T-helper 17 cell (primary cell): Measurements from ENCODE around the gene GPC6. TPM values are rescaled to one million over a fixed set of nuclear protein-coding genes. Genes with fewer than 3 reads are reported as not detected.
"Not testable (repeated sequence)": the region's sequence is repeated elsewhere in the genome, so short reads cannot be mapped to it uniquely, and the experiment has no call there.

Source experiments
- ATAC-seq: fragments of 150-1000 bp; cut with Tn5 transposase; 2 replicates; pipeline ENCODE4 v1.10.0; 2021; ENCODE audit warnings: mild to moderate bottlenecking, moderate library complexity
- DNase-seq, 3 donors: peaks; one replicate each; pipeline versions ENCODE4 v3.0.0 to v3.0.0-alpha.2; 2020 to 2021
- H3K9me3 ChIP-seq: one replicate; pipeline ENCODE4 v1.7.0; 2013; ENCODE audit warnings: low read length, mild to moderate bottlenecking; ENCODE audit not compliant: control insufficient read depth, poor library complexity, severe bottlenecking
- H3K27ac Mint-ChIP-seq: one replicate; pipeline ENCODE4 v1.8.0; 2022; ENCODE audit warnings: mild to moderate bottlenecking, moderate library complexity, mixed read lengths
- H3K27me3 Mint-ChIP-seq: one replicate; pipeline ENCODE4 v1.8.0; 2022; ENCODE audit warnings: mixed read lengths
- H3K36me3 Mint-ChIP-seq: one replicate; pipeline ENCODE4 v1.8.0; 2022; ENCODE audit warnings: low read depth, mixed read lengths
- H3K4me1 Mint-ChIP-seq: one replicate; pipeline ENCODE4 v1.8.0; 2022; ENCODE audit warnings: mild to moderate bottlenecking, mixed read lengths
- H3K4me3 Mint-ChIP-seq: one replicate; pipeline ENCODE4 v1.8.0; 2022; ENCODE audit warnings: mild to moderate bottlenecking, moderate library complexity, mixed read lengths
- total RNA-seq, 4 donors: library from RNA in 2 of 4; stranded (reverse) in 2 of 4; gene quantifications; one replicate each; pipeline ENCODE4 v1.2.3 and lab custom pipeline; 2022 to 2026

GPC6 gene
- total RNA-seq, 2 donors from 2014 or later: not detected

DNA sequence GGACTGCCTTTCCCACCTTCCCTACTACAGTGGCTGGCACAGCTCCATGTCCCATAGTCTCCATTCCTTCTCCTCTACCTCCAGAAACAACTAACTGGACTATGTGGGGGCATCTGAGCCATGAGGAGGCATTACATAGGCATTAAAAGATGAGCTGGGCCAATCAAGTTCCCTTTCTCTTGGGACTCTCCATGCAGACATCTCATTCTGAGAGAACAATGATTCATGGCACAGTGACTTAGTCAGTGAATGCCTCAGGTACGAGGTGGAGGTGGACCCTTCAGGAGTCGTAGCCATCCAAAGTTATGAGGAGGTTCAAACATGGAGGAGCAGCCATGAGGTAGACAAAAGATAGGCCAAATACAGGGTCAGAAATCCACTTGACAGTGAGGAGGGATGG lies 70.0 kb downstream of the GPC6 start:
- Mint-ChIP-seq H3K4me3 (no peak overlapping the region), H3K36me3 (no peaks in the 10 kb centered on the region), H3K27ac (no peak overlapping the region), H3K27me3 (no peaks in the 10 kb centered on the region), H3K4me1 (no peaks in the 10 kb centered on the region)
- no peak for DNase-seq
- no peak for ATAC-seq
- no peaks in the 10 kb centered on the region for H3K9me3 ChIP-seq

- no peak for DNase-seq
- H3K4me3 Mint-ChIP-seq: no peak overlapping the region
- no peak for ATAC-seq
- H3K27ac Mint-ChIP-seq: no peak overlapping the region
- H3K27me3 Mint-ChIP-seq: no peaks in the 10 kb centered on the region
- H3K4me1 Mint-ChIP-seq: no peaks in the 10 kb centered on the region
- no peaks in the 10 kb centered on the region for H3K36me3 Mint-ChIP-seq
- no peaks in the 10 kb centered on the region for H3K9me3 ChIP-seq
Measured at GRCh38 chr13:93298713-93299112, 72.1 kb downstream of the GPC6 start.

DNA sequence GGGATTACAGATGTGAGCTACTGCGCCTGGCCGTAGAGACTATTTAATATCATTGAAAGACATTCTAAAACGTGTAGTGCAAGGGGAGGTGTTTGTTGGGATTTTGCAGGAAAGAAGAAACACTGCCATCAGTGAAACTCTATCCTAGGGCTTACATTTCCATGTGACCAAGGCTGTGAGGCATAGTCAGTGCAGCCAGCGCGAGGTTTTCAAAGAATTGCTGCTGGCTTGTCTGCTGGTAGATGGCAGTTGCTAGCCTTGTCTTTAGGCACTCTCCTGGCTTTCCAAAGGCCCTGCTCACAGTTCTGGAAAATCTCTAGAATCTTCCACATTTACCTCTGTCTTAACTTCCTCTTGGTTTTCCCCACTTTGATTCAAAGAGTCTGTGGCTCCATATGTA lies 77.5 kb downstream of the GPC6 start:
- no peaks in the 10 kb centered on the region for H3K27me3 Mint-ChIP-seq
- no peak overlapping the region for H3K27ac Mint-ChIP-seq
- ATAC-seq: no peak
- no peaks in the 10 kb centered on the region for H3K36me3 Mint-ChIP-seq
- H3K9me3 ChIP-seq: no peaks in the 10 kb centered on the region
- H3K4me1 Mint-ChIP-seq: no peaks in the 10 kb centered on the region
- no peak overlapping the region for H3K4me3 Mint-ChIP-seq
- no peak for DNase-seq

DNA sequence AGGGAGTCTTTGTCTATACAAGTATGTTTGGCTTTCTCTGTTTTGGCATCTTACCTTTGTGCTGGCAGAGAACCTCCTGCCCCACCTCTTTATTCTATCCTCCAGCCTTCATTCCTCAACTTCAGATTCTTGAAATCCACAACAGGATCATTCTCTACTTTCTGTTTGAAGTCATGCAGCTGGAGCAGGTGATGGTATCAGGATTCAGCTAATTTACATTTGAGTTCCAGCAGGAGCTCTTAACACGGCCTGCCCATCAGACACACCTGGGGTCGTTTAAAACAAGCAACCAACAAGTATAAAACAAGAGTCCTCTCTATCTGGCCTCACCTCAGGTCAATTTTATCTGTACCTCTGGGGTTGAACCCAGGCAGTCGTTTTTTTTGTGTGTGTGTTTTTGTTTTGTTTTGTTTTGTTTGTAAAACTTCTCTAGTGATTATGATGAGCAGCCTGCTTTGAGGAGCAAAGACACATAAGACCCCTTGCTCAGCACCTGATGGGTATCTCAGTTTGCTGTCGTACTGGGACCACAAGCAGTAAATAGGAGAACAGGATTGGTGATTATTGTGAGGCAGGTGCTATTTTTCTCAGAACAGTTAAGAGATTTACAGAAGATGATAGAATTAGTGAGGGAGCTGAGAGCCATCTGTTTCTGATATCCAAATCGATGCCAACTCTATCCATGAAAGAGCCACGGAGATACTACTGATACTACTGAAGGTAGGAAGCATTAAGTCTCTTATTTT lies 78.4 kb downstream of the GPC6 start:
- Mint-ChIP-seq H3K36me3 (no peaks in the 10 kb centered on the region), H3K4me1 (no peaks in the 10 kb centered on the region), H3K27me3 (no peaks in the 10 kb centered on the region), H3K4me3 (no peak overlapping the region), H3K27ac (no peak overlapping the region)
- no peak for ATAC-seq
- no peaks in the 10 kb centered on the region for H3K9me3 ChIP-seq
- no peak for DNase-seq

GRCh38 chr13:93305886-93306285 lies 79.3 kb downstream of the GPC6 start:
- H3K27me3 Mint-ChIP-seq: no peaks in the 10 kb centered on the region
- H3K4me3 Mint-ChIP-seq: no peak overlapping the region
- no peaks in the 10 kb centered on the region for H3K4me1 Mint-ChIP-seq
- no peak for DNase-seq
- no peak for ATAC-seq
- no peaks in the 10 kb centered on the region for H3K36me3 Mint-ChIP-seq
- no peak overlapping the region for H3K27ac Mint-ChIP-seq
- H3K9me3 ChIP-seq: no peaks in the 10 kb centered on the region

DNA sequence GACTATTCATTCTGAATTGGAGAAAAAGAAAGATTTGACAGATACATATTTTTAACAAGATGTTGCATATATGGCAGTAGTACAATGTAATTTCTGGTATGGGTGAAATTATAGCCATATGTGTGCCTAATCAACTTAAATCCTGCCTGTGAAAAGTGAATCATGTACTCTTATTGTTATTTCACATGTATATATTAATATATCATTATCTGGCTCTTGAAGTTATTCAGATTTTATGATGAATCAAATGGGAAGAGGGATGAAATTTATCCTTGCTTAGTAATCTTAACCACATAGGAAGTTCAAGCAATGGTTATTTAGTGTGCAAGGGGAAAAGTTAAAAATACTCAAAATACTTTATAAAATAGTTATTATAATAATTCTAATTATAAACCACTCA lies 80.5 kb downstream of the GPC6 start:
- DNase-seq (no peak), ATAC-seq (no peak)
- no peaks in the 10 kb centered on the region for H3K36me3 Mint-ChIP-seq
- no peak overlapping the region for H3K27ac Mint-ChIP-seq
- no peaks in the 10 kb centered on the region for H3K4me1 Mint-ChIP-seq
- no peaks in the 10 kb centered on the region for H3K9me3 ChIP-seq
- H3K4me3 Mint-ChIP-seq: no peak overlapping the region
- H3K27me3 Mint-ChIP-seq: no peaks in the 10 kb centered on the region

- no peak for DNase-seq
- H3K9me3 ChIP-seq: no peaks in the 10 kb centered on the region
- H3K4me3 Mint-ChIP-seq: no peak overlapping the region
- H3K27me3 Mint-ChIP-seq: no peaks in the 10 kb centered on the region
- no peak for ATAC-seq
- no peaks in the 10 kb centered on the region for H3K4me1 Mint-ChIP-seq
- no peak overlapping the region for H3K27ac Mint-ChIP-seq
- no peaks in the 10 kb centered on the region for H3K36me3 Mint-ChIP-seq
Measured at GRCh38 chr13:93307651-93308050, 81.0 kb downstream of the GPC6 start.

GRCh38 chr13:93309886-93310523 lies 83.4 kb downstream of the GPC6 start:
- H3K36me3 Mint-ChIP-seq: no peaks in the 10 kb centered on the region
- no peak overlapping the region for H3K27ac Mint-ChIP-seq
- H3K27me3 Mint-ChIP-seq: no peaks in the 10 kb centered on the region
- H3K9me3 ChIP-seq: no peaks in the 10 kb centered on the region
- no peak overlapping the region for H3K4me3 Mint-ChIP-seq
- no peak for DNase-seq
- ATAC-seq: no peak
- no peaks in the 10 kb centered on the region for H3K4me1 Mint-ChIP-seq

GRCh38 chr13:93316841-93317240 lies 90.2 kb downstream of the GPC6 start:
- ATAC-seq (no peak), DNase-seq (no peak)
- Mint-ChIP-seq H3K4me3 (no peak overlapping the region), H3K36me3 (no peaks in the 10 kb centered on the region), H3K27me3 (no peaks in the 10 kb centered on the region), H3K4me1 (no peaks in the 10 kb centered on the region), H3K27ac (no peak overlapping the region)
- no peaks in the 10 kb centered on the region for H3K9me3 ChIP-seq

- Mint-ChIP-seq H3K27ac (no peak overlapping the region), H3K36me3 (no peaks in the 10 kb centered on the region), H3K4me1 (no peaks in the 10 kb centered on the region), H3K4me3 (no peak overlapping the region), H3K27me3 (no peaks in the 10 kb centered on the region)
- DNase-seq (no peak), ATAC-seq (no peak)
- H3K9me3 ChIP-seq: no peaks in the 10 kb centered on the region
Measured at GRCh38 chr13:93318534-93319254, 92.1 kb downstream of the GPC6 start.

- no peaks in the 10 kb centered on the region for H3K27me3 Mint-ChIP-seq
- DNase-seq (no peak), ATAC-seq (no peak)
- no peaks in the 10 kb centered on the region for H3K4me1 Mint-ChIP-seq
- H3K36me3 Mint-ChIP-seq: no peaks in the 10 kb centered on the region
- no peak overlapping the region for H3K4me3 Mint-ChIP-seq
- H3K27ac Mint-ChIP-seq: no peak overlapping the region
- H3K9me3 ChIP-seq: no peaks in the 10 kb centered on the region
Measured at GRCh38 chr13:93320942-93321341, 94.3 kb downstream of the GPC6 start.

DNA sequence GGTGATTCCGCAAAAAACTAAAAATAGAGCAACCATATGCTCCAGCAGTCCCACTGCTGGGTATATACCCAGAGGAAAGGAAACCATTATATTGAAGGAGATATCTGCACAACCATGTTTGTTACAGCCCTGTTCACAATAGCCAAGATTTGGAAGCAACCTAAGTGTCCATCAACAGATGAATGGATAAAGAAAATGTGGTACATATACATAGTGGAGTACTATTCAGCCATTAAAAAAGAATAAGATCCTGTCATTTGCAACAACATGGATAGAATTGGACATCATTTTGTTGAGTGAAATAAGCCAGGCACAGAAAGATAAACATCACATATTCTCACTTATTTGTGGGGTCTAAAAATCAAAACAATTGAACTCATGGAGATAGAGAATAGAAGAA lies 97.3 kb downstream of the GPC6 start:
- not testable (repeated sequence) for H3K4me3 Mint-ChIP-seq, ATAC-seq, H3K9me3 ChIP-seq, H3K36me3 Mint-ChIP-seq, DNase-seq, H3K27ac Mint-ChIP-seq, H3K27me3 Mint-ChIP-seq, H3K4me1 Mint-ChIP-seq

DNA sequence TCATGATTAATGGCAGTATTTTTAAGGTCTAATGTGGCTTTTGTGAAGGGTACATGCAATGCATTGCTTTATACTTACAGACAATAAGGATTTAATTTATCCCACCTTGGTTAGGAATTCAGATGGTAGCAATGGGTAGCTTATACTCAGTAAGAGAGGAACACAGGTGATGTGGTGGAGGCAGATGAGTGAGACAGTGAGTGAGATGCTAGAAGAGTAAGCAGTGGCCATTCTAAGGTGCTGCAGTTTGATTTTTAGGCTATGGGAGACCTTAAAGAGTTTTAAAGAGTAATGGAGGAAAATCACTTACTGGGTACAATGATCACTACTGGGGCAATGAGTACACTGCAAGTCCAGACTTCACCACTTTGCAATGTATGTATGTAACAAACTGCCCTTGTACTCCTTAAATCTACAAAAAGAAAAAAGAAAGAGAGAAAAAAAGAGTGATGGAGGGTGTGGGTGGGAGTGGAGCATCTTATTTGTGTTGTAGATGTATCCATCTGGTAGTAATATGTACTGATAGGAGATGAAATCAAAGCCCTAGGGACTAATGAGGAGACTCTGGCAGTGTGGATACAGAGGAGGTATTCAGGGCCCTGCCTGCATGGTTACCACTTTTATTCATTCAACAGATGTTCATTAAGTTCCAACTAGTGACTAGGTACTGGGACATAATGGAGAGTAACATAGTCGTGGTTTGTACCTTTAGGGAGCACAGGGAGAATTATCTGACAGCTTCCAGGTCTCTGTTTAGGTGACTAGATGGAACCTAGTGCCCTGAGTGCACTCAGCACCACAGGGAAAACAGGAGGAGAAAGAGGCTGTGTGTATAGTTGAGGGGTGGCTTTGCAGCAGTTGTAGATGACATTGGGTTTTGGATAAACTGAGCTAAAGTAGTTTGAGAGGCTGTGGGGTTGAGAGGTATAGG lies 99.0 kb downstream of the GPC6 start:
- ATAC-seq (no peak), DNase-seq (no peak)
- no peak overlapping the region for H3K27ac Mint-ChIP-seq
- H3K36me3 Mint-ChIP-seq: no peaks in the 10 kb centered on the region
- H3K4me3 Mint-ChIP-seq: no peak overlapping the region
- H3K27me3 Mint-ChIP-seq: no peaks in the 10 kb centered on the region
- no peaks in the 10 kb centered on the region for H3K4me1 Mint-ChIP-seq
- no peaks in the 10 kb centered on the region for H3K9me3 ChIP-seq
